ENCODE results near the gene PXDC1.

The PXDC1 gene

GRCh38 chr6:3751077-3751729 is at the start of gene PXDC1:
TSS of gene PXDC1 (minus strand) at chr6:3751713. CDS start at chr6:3751531, 182 bp downstream.
- no peak for DNase-seq

GRCh38 chr6:3800850-3801591 is 49.5 kb upstream of the PXDC1 start:
- DNase-seq, result no peak

GRCh38 chr6:3799719-3800118 is 48.2 kb upstream of the PXDC1 start:
- DNase-seq, result no peak

- no peak for DNase-seq
These were observed 46.8 kb upstream of the PXDC1 start for GRCh38 chr6:3798055-3798919.

GRCh38 chr6:3797231-3798054 is 45.9 kb upstream of the PXDC1 start:
- no peak for DNase-seq

GRCh38 chr6:3796719-3797041 is 45.2 kb upstream of the PXDC1 start:
- no peak for DNase-seq

GRCh38 chr6:3795836-3796718 is 44.6 kb upstream of the PXDC1 start:
- no peak for DNase-seq

- DNase-seq, result no peak
These were observed 42.6 kb upstream of the PXDC1 start for GRCh38 chr6:3794092-3794491.

- no peak for DNase-seq
These were observed 42.0 kb upstream of the PXDC1 start for GRCh38 chr6:3793545-3793944.

- DNase-seq, result no peak
These were observed 40.2 kb upstream of the PXDC1 start for GRCh38 chr6:3791526-3792203.

- no peak for DNase-seq
These were observed 38.5 kb upstream of the PXDC1 start for GRCh38 chr6:3789896-3790558.

GRCh38 chr6:3789018-3789895 is 37.7 kb upstream of the PXDC1 start:
- DNase-seq, result no peak

- DNase-seq, result no peak
These were observed 37.0 kb upstream of the PXDC1 start for GRCh38 chr6:3788408-3789017.

- no peak for DNase-seq
These were observed 34.6 kb upstream of the PXDC1 start for GRCh38 chr6:3786141-3786540.

GRCh38 chr6:3785745-3786098 is 34.2 kb upstream of the PXDC1 start:
- no peak for DNase-seq

- DNase-seq, result no peak
These were observed 33.6 kb upstream of the PXDC1 start for GRCh38 chr6:3784885-3785744.

- no peak for DNase-seq
These were observed 32.9 kb upstream of the PXDC1 start for GRCh38 chr6:3784423-3784822.

All from AML-193 (cell line).